ENCODE results near the gene LRRC47.

- no peak for TF ChIP-seq ZNF8 (CRISPR knock-in tag; IDR thresholded peaks at IDR 0.05)
- TF ChIP-seq ISL1 (CRISPR knock-in tag; IDR thresholded peaks at IDR 0.05) = no peak
- TF ChIP-seq PATZ1 (CRISPR knock-in tag; IDR thresholded peaks at IDR 0.05; ENCODE audit: borderline replicate concordance) = no peak
- no peak for TF ChIP-seq TSHZ2 (CRISPR knock-in tag; IDR thresholded peaks at IDR 0.05)
- TF ChIP-seq ESRRG (CRISPR knock-in tag; IDR thresholded peaks at IDR 0.05) = no peak
- no peak for TF ChIP-seq OSR1 (CRISPR knock-in tag; IDR thresholded peaks at IDR 0.05)
- TF ChIP-seq TCF4 (CRISPR knock-in tag; IDR thresholded peaks at IDR 0.05; ENCODE audit: borderline replicate concordance) = no peak
- TF ChIP-seq ARNTL (CRISPR knock-in tag; IDR thresholded peaks at IDR 0.05; ENCODE audit: borderline replicate concordance, low read depth) = no peak
- no peak for TF ChIP-seq ZC3H10 (CRISPR knock-in tag; IDR thresholded peaks at IDR 0.05)
- TF ChIP-seq ZFP30 (CRISPR knock-in tag; IDR thresholded peaks at IDR 0.05) = no peak
- TF ChIP-seq, protein P1, sequence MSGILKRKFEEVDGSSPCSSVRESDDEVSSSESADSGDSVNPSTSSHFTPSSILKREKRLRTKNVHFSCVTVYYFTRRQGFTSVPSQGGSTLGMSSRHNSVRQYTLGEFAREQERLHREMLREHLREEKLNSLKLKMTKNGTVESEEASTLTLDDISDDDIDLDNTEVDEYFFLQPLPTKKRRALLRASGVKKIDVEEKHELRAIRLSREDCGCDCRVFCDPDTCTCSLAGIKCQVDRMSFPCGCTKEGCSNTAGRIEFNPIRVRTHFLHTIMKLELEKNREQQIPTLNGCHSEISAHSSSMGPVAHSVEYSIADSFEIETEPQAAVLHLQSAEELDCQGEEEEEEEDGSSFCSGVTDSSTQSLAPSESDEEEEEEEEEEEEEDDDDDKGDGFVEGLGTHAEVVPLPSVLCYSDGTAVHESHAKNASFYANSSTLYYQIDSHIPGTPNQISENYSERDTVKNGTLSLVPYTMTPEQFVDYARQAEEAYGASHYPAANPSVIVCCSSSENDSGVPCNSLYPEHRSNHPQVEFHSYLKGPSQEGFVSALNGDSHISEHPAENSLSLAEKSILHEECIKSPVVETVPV (CRISPR knock-in tag; IDR thresholded peaks at IDR 0.05) = no peak
- TF ChIP-seq PPARA (CRISPR knock-in tag; IDR thresholded peaks at IDR 0.05; ENCODE audit: borderline replicate concordance) = no peak
- TF ChIP-seq SNAI2 (CRISPR knock-in tag; IDR thresholded peaks at IDR 0.05) = no peak
Observed at GRCh38 chr1:3817138-3817740, 20.9 kb upstream of the LRRC47 start.

Measured in SK-N-SH treated with all-trans-retinoic acid at 6 μM for 48 hours (cell line).